ENCODE data around the gene SLC39A11. TPM values are rescaled to one million over a fixed set of nuclear protein-coding genes. Genes with fewer than 3 reads are reported as not detected.

Gene SLC39A11
- total RNA-seq, 1 donor from 2014 or later: 5.5 TPM

DNA sequence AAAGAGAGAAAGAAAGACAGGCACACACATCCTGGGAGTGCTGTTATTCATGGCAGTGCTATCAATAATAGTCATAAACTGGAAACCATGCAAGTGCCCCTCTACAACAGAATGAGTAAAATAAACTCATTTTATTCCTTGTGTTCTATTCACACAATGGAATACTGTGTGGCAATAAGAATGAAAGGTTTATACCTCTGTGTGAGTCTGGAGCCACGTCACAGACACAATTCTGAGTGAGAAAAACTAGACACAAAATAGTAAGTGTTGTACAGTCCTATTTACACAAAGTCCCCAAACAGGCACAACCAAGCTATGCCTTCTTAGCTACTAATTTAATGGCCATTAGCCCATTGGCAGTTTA, 429.7 kb downstream of the SLC39A11 start:
- Histone ChIP-seq H3K36me3 (no peaks in the 10 kb centered on the region), H3K9ac (no peak overlapping the region), H3K4me3 (no peak overlapping the region), H3K79me2 (ENCODE audit: low read depth) (no peaks in the 10 kb centered on the region), H3K4me2 (no peak overlapping the region), H3K27me3 (no peaks in the 10 kb centered on the region), H3K9me3 (ENCODE audit: low read depth) (no peaks in the 10 kb centered on the region), H3K27ac (no peak overlapping the region), H2AFZ (replicated peaks) (no peak overlapping the region), H4K20me1 (ENCODE audit: low read depth) (no peaks in the 10 kb centered on the region), H3K4me1 (no peaks in the 10 kb centered on the region), H3F3A (ENCODE audit: low read depth) (no peaks in the 10 kb centered on the region)
- DNase-seq (ENCODE audit: low spot score): no peak
- Mint-ChIP-seq H3K36me3 (no peaks in the 10 kb centered on the region), H3K4me3 (no peak overlapping the region), H3K27me3 (ENCODE audit: insufficient read depth, low read depth) (no peaks in the 10 kb centered on the region), H3K9me3 (no peaks in the 10 kb centered on the region), H3K27ac (no peak overlapping the region), H3K4me1 (peaks cover 20% of the 10 kb centered on the region)
- TF ChIP-seq EZH2 (IDR thresholded peaks at IDR 0.05) (no peak), EZH2phosphoT487 (IDR thresholded peaks at IDR 0.05) (no peak)
- TF ChIP-seq, protein P1, sequence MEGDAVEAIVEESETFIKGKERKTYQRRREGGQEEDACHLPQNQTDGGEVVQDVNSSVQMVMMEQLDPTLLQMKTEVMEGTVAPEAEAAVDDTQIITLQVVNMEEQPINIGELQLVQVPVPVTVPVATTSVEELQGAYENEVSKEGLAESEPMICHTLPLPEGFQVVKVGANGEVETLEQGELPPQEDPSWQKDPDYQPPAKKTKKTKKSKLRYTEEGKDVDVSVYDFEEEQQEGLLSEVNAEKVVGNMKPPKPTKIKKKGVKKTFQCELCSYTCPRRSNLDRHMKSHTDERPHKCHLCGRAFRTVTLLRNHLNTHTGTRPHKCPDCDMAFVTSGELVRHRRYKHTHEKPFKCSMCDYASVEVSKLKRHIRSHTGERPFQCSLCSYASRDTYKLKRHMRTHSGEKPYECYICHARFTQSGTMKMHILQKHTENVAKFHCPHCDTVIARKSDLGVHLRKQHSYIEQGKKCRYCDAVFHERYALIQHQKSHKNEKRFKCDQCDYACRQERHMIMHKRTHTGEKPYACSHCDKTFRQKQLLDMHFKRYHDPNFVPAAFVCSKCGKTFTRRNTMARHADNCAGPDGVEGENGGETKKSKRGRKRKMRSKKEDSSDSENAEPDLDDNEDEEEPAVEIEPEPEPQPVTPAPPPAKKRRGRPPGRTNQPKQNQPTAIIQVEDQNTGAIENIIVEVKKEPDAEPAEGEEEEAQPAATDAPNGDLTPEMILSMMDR (IDR thresholded peaks at IDR 0.05): no peak

DNA sequence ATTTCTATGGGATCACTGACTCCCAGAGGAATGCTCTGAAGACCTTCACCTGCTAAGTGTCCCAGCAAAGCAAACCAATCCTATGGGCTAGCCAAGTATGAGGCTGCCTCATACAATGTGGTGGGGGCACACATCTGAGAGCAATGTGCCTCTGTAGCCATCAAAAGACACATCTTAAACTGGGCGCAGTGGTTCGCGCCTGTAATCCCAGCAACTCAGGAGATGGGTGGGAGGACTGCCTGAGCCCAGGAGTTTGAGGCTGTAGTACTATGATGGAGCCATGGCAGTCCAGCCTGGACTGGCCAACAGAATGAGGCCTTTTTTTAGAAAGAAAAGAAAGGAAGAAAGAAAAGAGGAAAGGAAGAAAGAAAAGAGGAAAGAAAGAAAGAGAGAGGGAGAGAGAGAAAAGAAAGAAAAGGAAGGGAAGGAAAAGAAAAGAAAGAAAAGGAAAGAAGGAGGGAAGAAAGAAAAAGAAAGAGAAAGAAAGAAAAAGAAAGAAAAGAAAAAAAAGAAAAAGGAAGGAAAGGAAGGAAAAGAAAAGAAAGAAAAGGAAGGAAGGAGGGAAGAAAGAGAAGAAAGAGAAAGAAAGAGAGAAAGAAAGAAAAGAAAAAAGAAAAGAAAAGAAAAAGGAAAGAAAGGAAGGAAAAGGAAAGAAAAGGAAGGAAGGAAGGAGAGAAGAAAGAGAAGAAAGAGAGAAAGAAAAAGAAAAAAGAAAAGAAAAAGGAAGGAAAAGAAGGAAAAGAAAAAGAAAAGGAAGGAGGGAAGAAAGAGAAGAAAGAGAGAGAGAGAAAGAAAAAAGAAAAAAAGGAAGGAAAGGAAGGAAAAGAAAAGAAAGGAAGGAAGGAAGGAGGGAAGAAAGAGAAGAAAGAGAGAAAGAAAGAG, 430.3 kb downstream of the SLC39A11 start:
- Histone ChIP-seq H3K4me3 (no peak overlapping the region), H3K36me3 (no peaks in the 10 kb centered on the region), H3K4me1 (no peaks in the 10 kb centered on the region), H3K9ac (no peak overlapping the region), H3K27me3 (no peaks in the 10 kb centered on the region), H3K27ac (no peak overlapping the region), H4K20me1 (ENCODE audit: low read depth) (no peaks in the 10 kb centered on the region), H3K4me2 (no peak overlapping the region), H3K9me3 (ENCODE audit: low read depth) (no peaks in the 10 kb centered on the region), H3F3A (ENCODE audit: low read depth) (no peaks in the 10 kb centered on the region), H2AFZ (replicated peaks) (no peak overlapping the region), H3K79me2 (ENCODE audit: low read depth) (no peaks in the 10 kb centered on the region)
- DNase-seq (ENCODE audit: low spot score): no peak
- Mint-ChIP-seq H3K27me3 (ENCODE audit: insufficient read depth, low read depth) (no peaks in the 10 kb centered on the region), H3K9me3 (no peaks in the 10 kb centered on the region), H3K27ac (no peak overlapping the region), H3K36me3 (no peaks in the 10 kb centered on the region), H3K4me1 (peaks cover 19% of the 10 kb centered on the region), H3K4me3 (no peak overlapping the region)
- TF ChIP-seq, protein P1 (IDR thresholded peaks at IDR 0.05): no peak
- no peak for TF ChIP-seq EZH2 (IDR thresholded peaks at IDR 0.05)
- no peak for TF ChIP-seq EZH2phosphoT487 (IDR thresholded peaks at IDR 0.05)

DNA sequence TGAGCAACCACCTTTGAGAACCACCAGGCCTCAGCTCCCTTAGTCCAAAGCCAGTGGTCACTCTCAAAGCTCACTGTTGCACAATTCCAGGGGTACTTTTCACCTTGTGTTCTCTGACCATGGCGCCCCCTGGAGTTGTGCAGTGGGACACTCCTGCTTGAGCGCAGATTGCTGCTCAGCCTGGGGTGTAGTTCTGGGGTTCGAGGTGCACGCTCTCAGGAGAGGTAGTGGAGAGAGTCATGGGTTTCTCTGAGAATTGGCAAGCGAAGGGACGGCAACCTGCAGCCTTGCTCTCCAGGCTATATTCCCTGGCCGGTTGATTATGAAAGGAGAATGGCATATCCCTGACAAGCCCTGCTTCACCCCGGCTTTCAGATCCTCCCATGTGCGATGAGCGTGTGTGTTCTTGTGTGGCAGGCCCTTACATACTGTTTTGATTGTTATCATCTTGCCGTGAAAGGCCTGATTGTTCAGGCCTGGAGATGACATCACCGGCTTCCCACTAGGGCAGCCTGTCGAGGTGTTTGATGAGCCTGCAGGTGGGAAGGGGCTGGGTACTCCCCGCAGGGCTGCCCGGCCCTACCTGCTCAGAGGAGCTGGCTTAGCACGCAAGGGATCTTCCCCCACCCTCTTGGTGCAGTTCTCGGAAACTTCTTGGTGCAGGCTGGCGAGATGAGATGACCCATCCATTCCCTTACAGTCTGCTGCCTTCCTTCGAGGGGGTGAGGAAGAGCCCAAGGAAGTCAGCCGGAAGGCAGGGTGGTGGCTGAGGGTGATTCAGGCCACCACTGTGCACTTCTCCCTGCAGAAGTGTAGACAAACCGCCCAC, 431.2 kb downstream of the SLC39A11 start:
- H3K9me3 ChIP-seq (ENCODE audit: low read depth): no peaks in the 10 kb centered on the region
- H3K36me3 ChIP-seq: no peaks in the 10 kb centered on the region
- no peaks in the 10 kb centered on the region for H4K20me1 ChIP-seq (ENCODE audit: low read depth)
- TF ChIP-seq, protein P1 (IDR thresholded peaks at IDR 0.05): peak; percentile 29
- TF ChIP-seq EZH2phosphoT487 (IDR thresholded peaks at IDR 0.05): no peak
- Mint-ChIP-seq H3K27me3 (ENCODE audit: insufficient read depth, low read depth) (no peaks in the 10 kb centered on the region), H3K9me3 (no peaks in the 10 kb centered on the region), H3K4me3 (no peak overlapping the region), H3K36me3 (no peaks in the 10 kb centered on the region), H3K27ac (peak overlapping the region; percentile 78), H3K4me1 (peaks cover 10% of the 10 kb centered on the region)
- no peak overlapping the region for H2AFZ ChIP-seq (replicated peaks)
- no peak overlapping the region for H3K4me2 ChIP-seq
- H3K79me2 ChIP-seq (ENCODE audit: low read depth): no peaks in the 10 kb centered on the region
- H3F3A ChIP-seq (ENCODE audit: low read depth): no peaks in the 10 kb centered on the region
- no peaks in the 10 kb centered on the region for H3K27me3 ChIP-seq
- no peaks in the 10 kb centered on the region for H3K4me1 ChIP-seq
- DNase-seq (ENCODE audit: low spot score): no peak
- H3K27ac ChIP-seq: no peak overlapping the region
- H3K9ac ChIP-seq: no peak overlapping the region
- no peak overlapping the region for H3K4me3 ChIP-seq
